BJ (cell line): ENCODE data around the gene C5orf63. TPM values are rescaled to one million over a fixed set of nuclear protein-coding genes. Genes with fewer than 3 reads are reported as not detected.
"Not testable (repeated sequence)": the region's sequence is repeated elsewhere in the genome, so short reads cannot be mapped to it uniquely, and the experiment has no call there.

Experiments
- CTCF ChIA-PET: fragments of 350-600 bp; formaldehyde crosslinking; extraction: SDS; loops from one replicate; lab custom pipeline; 2021; ENCODE audit warnings: antibody characterized with exemption, inconsistent platforms; lab: Yijun Ruan, JAX
- POLR2A ChIA-PET: fragments of 300-600 bp; sonication (Branson Sonifier 250); formaldehyde crosslinking; extraction: SDS; loops from one replicate; lab custom pipeline; 2021; ENCODE audit warnings: antibody characterized with exemption; lab: Charles Lee
- DNase-seq: peaks from one replicate; pipeline ENCODE4 v3.0.0-alpha.2; 2011; ENCODE audit warnings: low read depth
- H3K27me3 ChIP-seq: 2 replicates; pipeline ENCODE4 v1.6.0; 2011; ENCODE audit warnings: low read length; ENCODE audit not compliant: control insufficient read depth, insufficient read depth
- H3K36me3 ChIP-seq: 2 replicates; pipeline ENCODE4 v1.5.1; 2011; ENCODE audit warnings: low read length; ENCODE audit not compliant: control insufficient read depth, insufficient read depth
- H3K4me3 ChIP-seq: 2 replicates; pipeline ENCODE4 v1.5.1; 2011; ENCODE audit warnings: low read depth, mild to moderate bottlenecking, control low read depth, low read length
- CTCF ChIP-seq: IDR thresholded peaks from 2 replicates; pipeline ENCODE4 v1.5.1; 2011; ENCODE audit warnings: low read depth, mild to moderate bottlenecking, control low read depth, inconsistent platforms, low read length, moderate library complexity; ENCODE audit not compliant: insufficient read depth
- polyA plus RNA-seq: library from polyadenylated mRNA; depleted of rRNA; stranded (reverse); fragments of >200 nt; gene quantifications from 2 replicates; pipeline ENCODE4 v1.2.3, GENCODE V29; 2011

The C5orf63 gene
- polyA plus RNA-seq, 1 experiment = 1.4 TPM

GRCh38 chr5:127056896-127057295, 16.4 kb downstream of the C5orf63 start:
- ChIA-PET POLR2A (no interaction called here), CTCF (interaction anchor here (1.4 kb wide), 1 partner anchor 20 kb away, joined by 3 read pairs; no protein-coding TSS in a partner anchor)
- no peak for DNase-seq
- Histone ChIP-seq H3K36me3 (no peaks in the 10 kb centered on the region), H3K4me3 (no peak overlapping the region), H3K27me3 (no peaks in the 10 kb centered on the region)
- TF ChIP-seq CTCF = no peak

GRCh38 chr5:127055880-127056653, 17.2 kb downstream of the C5orf63 start:
- no peaks in the 10 kb centered on the region for H3K27me3 ChIP-seq
- ChIA-PET POLR2A (no interaction called here), CTCF (interaction anchor here (0.9 to 1.4 kb wide), 2 partner anchors 8 to 21 kb away, joined by 3 to 4 read pairs; no protein-coding TSS in a partner anchor)
- TF ChIP-seq CTCF = no peak
- no peak for DNase-seq
- H3K36me3 ChIP-seq = no peaks in the 10 kb centered on the region
- H3K4me3 ChIP-seq = no peak overlapping the region

- CTCF ChIA-PET, POLR2A ChIA-PET, H3K4me3 ChIP-seq, H3K27me3 ChIP-seq, H3K36me3 ChIP-seq, DNase-seq: not testable (repeated sequence)
Observed at GRCh38 chr5:127053551-127053950, 19.8 kb downstream of the C5orf63 start.

GRCh38 chr5:127053049-127053448, 20.3 kb downstream of the C5orf63 start:
- no peak for DNase-seq
- no peak for TF ChIP-seq CTCF
- ChIA-PET CTCF (no interaction called here), POLR2A (no interaction called here)
- H3K4me3 ChIP-seq = no peak overlapping the region
- H3K36me3 ChIP-seq = no peaks in the 10 kb centered on the region
- no peaks in the 10 kb centered on the region for H3K27me3 ChIP-seq

- Histone ChIP-seq H3K4me3 (no peak overlapping the region), H3K36me3 (no peaks in the 10 kb centered on the region), H3K27me3 (no peaks in the 10 kb centered on the region)
- ChIA-PET POLR2A (no interaction called here), CTCF (no interaction called here)
- DNase-seq = no peak
- no peak for TF ChIP-seq CTCF
Observed at GRCh38 chr5:127051591-127051990, 21.7 kb downstream of the C5orf63 start.
